ENCODE measurements around the gene MOV10L1.
A peak's percentile ranks its signal among the peaks of the same experiment; 100 is the strongest.

The MOV10L1 gene

DNA sequence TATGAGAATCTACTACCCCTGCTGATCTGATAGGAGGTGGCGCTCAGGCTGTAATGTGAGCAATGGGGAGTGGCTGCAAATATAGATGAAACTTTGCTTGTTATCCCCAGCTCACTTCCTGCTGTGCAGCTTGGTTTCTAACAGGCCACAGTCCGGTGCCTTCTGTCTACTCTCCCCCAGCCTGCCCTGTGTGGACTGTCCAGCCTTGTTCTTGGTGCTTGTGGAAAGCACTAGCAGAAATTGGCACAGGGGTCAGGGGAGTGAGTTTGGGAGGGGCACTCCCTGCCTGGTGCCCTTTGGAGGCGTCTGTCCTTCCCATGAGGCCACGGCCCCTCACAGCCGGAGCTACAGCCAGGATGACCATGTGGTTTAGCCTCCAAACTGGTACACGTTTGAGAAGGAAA is 14.3 kb downstream of the MOV10L1 start:
- DNase-seq (ENCODE audit: low spot score): no peak
- in situ Hi-C loops (cut with MboI; ENCODE audit: low pct_unique_long_range_greater_than_20kb, low sequenced_read_pairs, unreplicated experiment): no loop called here
- TF ChIP-seq, protein P1, sequence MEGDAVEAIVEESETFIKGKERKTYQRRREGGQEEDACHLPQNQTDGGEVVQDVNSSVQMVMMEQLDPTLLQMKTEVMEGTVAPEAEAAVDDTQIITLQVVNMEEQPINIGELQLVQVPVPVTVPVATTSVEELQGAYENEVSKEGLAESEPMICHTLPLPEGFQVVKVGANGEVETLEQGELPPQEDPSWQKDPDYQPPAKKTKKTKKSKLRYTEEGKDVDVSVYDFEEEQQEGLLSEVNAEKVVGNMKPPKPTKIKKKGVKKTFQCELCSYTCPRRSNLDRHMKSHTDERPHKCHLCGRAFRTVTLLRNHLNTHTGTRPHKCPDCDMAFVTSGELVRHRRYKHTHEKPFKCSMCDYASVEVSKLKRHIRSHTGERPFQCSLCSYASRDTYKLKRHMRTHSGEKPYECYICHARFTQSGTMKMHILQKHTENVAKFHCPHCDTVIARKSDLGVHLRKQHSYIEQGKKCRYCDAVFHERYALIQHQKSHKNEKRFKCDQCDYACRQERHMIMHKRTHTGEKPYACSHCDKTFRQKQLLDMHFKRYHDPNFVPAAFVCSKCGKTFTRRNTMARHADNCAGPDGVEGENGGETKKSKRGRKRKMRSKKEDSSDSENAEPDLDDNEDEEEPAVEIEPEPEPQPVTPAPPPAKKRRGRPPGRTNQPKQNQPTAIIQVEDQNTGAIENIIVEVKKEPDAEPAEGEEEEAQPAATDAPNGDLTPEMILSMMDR (IDR thresholded peaks at IDR 0.05; ENCODE audit: extremely low read depth, insufficient read depth, missing control alignments): no peak

DNA sequence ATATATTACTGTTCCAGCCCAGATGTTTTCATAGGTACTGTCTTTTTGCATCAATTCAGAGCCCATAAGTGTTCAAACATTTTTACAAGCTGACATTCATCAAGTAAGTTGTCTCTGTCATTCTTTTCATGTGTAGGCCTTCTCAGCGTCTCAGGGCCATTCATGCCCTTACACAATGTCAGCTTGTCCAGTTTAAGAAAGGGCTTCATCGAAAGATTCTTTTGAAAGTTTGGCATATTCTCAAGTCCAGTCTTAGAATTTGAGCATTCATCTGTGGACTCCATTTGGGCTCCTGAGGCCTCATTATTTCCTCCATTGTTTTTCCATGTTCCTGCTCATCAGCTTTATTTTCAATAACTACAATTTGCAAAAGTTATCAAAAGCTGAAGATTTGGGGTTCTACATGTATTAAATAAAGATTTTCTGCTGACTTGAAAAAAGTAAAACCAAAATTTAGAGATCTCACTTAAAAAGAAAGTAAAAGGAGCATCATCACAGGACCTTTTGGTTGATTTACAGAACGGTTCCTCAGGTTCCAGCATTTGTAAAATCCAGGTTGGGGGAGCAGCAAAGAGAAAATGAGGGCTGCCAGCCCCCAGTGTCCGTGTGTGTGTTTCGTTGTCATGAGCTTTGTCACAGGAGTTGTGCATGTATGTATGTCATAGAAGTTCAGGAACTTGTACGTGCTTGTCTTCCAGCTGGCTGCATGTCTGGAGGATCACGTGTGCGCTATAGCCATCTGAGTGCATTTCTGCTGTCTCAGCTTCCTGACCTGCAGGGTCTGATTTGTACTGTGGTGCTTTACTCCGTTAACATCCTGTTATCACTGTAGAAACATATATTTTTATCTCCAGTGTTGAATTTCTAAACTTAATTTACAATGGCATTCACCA is 15.6 kb downstream of the MOV10L1 start:
- in situ Hi-C loops (cut with MboI; ENCODE audit: low pct_unique_long_range_greater_than_20kb, low sequenced_read_pairs, unreplicated experiment): no loop called here
- peak; percentile 71 for DNase-seq (ENCODE audit: low spot score)
- TF ChIP-seq, protein P1 (IDR thresholded peaks at IDR 0.05; ENCODE audit: extremely low read depth, insufficient read depth, missing control alignments): no peak

DNA sequence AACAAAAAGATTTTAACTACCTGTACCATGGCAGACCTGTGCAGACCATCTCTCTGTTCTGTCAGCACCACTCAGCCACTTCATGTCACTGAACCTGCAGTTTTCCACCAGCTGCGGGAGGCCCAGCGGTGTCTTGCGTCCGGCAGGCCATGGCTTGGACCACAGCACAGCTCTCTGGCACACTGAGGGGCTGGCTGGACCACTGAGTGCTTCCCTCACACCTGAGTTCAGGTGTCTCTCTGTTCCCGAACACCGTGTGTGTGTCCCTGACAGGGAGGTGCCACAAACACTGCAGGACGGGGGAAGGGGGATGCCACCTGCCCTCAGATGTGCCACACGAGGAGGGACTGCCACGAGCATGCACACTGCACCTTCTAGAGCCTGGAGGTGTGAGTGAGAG is 17.7 kb downstream of the MOV10L1 start:
- DNase-seq (ENCODE audit: low spot score): no peak
- TF ChIP-seq, protein P1 (IDR thresholded peaks at IDR 0.05; ENCODE audit: extremely low read depth, insufficient read depth, missing control alignments): no peak
- in situ Hi-C loops (cut with MboI; ENCODE audit: low pct_unique_long_range_greater_than_20kb, low sequenced_read_pairs, unreplicated experiment): no loop called here

DNA sequence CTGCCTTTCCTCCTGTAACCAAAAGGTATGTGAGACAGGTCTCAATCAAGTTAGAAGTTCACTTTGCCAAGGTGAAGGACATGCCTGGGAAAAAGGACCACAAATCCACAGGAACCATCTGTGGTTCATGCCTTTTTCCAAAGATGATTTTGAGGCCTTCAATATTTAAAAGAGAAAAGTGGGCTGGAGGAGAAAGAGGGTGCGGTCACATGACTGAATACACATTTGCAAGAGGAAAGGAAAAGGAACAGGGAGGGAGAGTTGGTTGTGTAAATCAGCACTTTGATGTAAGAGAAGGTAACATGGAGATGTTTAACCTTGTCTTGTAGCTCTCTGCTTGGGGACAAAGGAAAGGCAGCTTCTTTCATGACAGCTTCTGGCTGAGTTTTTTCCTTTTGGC is 21.2 kb downstream of the MOV10L1 start:
- TF ChIP-seq, protein P1 (IDR thresholded peaks at IDR 0.05; ENCODE audit: extremely low read depth, insufficient read depth, missing control alignments): no peak
- in situ Hi-C loops (cut with MboI; ENCODE audit: low pct_unique_long_range_greater_than_20kb, low sequenced_read_pairs, unreplicated experiment): no loop called here
- no peak for DNase-seq (ENCODE audit: low spot score)

DNA sequence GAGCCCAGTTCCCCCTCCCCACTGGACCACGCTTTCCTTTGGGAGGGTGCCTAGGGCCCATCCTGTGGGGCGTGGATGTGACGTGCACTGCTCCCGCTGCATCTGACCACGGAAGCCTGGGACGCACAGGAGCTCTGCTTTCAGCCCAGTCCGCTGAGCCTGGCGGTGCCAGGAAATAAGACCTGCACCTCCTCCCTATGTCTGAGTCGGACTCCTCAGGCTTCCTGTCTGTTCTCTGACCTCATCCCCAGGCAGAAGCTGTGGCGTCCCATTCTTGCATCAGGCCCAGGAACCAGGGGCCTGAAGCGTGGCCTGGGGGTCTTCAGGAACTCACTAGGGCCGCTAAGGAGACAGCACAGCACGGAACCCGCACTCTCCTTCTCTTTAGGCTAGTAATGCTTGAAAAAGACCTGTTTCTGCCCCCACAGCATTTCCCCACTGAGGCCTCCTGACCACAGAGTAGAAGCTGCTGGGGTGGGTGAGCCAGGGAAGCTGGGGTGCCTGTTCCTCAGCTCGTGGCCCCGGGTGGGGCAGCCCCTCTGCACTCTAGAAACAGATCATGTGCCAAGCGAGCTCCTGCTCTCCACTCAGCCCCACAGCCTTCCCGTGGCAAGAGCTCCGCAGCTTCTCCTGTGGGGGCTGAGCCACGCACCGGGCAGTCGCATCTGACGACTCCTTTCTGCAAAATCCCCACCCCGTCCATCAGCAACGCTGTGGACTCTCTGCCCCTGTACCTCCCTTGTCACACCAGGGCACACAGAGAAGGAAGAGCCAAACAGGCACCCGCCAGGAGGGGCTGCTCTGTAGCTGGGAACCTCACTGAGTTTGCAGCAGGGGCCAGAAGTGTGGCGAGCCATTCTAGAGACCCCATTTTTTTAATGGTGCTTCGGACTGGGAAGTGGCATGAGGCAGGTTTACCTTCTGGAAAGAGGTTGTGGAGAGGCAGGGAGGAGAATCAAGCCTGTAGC is 22.6 kb downstream of the MOV10L1 start:
- no peak for DNase-seq (ENCODE audit: low spot score)
- TF ChIP-seq, protein P1 (IDR thresholded peaks at IDR 0.05; ENCODE audit: extremely low read depth, insufficient read depth, missing control alignments): no peak
- in situ Hi-C loops (cut with MboI; ENCODE audit: low pct_unique_long_range_greater_than_20kb, low sequenced_read_pairs, unreplicated experiment): no loop called here

DNA sequence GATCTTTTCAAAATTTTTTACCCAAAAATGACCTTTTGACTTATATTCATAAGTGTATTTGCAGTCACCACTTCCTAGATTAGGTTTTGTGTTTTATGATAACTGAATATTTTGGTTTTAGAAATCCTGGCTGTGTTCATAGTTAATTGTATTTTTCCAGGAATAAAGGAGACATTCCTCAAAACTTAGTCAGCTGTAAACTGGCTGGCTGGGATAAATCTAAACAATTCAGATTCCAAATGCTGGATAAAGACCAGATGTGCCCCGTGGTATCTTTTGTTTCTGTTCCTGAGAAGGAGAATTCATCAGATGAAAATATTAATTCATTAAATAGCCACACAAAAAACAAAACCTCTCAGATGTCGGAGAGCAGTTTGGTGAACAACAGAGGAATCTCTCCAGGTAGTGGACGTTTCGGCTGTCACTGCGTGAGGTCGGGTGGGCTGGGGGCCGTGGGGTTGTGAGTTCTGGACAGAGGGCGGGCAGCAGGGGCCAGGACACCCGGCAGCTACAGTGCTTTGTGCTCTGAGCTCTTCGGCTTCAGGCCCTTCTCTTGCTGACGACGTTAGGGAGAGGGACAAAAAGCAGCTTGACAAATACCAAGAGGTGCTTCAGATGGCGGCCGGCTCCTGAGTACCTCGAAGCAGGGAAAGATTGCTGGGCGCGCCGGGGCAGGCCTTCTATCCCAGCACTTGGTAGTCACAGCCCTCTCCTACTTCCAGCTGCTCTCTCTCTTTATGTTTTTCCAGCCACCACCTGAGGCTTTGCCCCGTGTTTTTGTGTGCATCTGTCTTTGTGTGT is 24.6 kb downstream of the MOV10L1 start:
- in situ Hi-C loops (cut with MboI; ENCODE audit: low pct_unique_long_range_greater_than_20kb, low sequenced_read_pairs, unreplicated experiment): no loop called here
- TF ChIP-seq, protein P1 (IDR thresholded peaks at IDR 0.05; ENCODE audit: extremely low read depth, insufficient read depth, missing control alignments): no peak
- no peak for DNase-seq (ENCODE audit: low spot score)

Data from GM13977 (cell line).